COLO668 (cell line): ENCODE results near the gene DQX1.
"Not testable (repeated sequence)": the region's sequence is repeated elsewhere in the genome, so short reads cannot be mapped to it uniquely, and the experiment has no call there.

ENCODE experiments used
- DNase-seq: peaks from one replicate; lab custom pipeline; 2025; ENCODE audit not compliant: unreplicated experiment; lab: John Stamatoyannopoulos, UW

Gene DQX1

DNA sequence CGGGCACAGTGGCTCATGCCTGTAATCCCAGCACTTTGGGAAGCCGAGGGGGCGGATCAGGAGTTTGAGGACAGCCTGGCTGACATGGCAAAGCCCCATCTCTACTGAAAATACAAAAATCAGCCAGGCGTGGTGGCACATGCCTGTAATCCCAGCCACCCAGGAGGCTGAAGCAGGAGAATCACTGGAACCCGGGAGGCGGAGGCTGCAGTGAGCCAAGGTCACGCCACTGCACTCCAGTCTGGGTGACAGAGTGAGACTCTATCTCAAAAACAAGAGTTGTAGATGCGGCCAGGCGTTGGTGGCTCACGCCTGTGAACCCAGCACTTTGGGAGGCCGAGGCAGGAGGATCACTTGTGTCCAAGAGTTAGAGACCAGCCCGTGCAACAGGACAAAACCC, 55.3 kb downstream of the DQX1 start:
- not testable (repeated sequence) for DNase-seq
